ENCODE results near the gene EXOSC3.
A peak's percentile ranks its signal among the peaks of the same experiment; 100 is the strongest.
"Not testable (repeated sequence)": the region's sequence is repeated elsewhere in the genome, so short reads cannot be mapped to it uniquely, and the experiment has no call there.

EXOSC3 gene

DNA sequence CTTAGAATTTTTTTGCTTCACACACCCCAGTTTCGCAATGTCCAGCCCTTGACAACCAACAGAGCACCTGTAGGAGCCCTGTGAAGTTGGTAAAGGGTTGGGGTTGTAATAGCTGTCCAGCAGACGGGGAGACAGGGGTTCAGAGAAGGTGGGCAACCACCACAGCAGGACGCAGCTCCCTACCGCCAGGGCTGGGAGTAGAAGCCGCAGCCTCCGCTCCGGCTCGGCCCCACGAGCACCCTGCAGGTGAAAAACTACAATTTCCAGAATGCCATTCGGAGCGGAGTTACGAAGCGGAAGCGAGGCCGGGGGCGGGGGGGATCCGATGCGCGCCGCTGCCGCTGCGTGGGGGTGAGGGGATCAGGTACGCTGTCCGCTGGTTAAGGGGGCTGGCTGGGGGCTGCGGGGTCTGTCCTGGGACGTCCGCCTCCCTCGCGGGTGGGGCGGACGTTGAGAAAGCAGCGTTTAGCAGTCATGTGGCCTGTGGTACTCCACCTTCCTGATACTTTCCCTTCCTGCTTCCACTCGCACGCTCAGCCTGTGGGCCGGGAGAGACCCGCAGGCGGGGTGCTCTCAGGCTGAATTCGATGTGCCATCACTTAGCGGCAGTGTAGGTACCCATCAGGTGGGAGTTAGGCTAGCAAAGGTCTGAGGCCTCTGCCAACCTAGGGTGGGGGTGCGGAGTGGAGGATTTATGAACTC, 31.2 kb downstream of the EXOSC3 start, which contains the start of gene TRMT10B:
TRMT10B (plus strand) TSS at position 317 of the 702 bp plus-strand sequence. CDS start 8,127 bp downstream, outside the sequence.
- peak; percentile 83 for DNase-seq (ENCODE audit: low read depth)
- TF ChIP-seq, protein P1, sequence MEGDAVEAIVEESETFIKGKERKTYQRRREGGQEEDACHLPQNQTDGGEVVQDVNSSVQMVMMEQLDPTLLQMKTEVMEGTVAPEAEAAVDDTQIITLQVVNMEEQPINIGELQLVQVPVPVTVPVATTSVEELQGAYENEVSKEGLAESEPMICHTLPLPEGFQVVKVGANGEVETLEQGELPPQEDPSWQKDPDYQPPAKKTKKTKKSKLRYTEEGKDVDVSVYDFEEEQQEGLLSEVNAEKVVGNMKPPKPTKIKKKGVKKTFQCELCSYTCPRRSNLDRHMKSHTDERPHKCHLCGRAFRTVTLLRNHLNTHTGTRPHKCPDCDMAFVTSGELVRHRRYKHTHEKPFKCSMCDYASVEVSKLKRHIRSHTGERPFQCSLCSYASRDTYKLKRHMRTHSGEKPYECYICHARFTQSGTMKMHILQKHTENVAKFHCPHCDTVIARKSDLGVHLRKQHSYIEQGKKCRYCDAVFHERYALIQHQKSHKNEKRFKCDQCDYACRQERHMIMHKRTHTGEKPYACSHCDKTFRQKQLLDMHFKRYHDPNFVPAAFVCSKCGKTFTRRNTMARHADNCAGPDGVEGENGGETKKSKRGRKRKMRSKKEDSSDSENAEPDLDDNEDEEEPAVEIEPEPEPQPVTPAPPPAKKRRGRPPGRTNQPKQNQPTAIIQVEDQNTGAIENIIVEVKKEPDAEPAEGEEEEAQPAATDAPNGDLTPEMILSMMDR (IDR thresholded peaks at IDR 0.05; ENCODE audit: insufficient read depth, low read depth, low read length, missing control alignments), result no peak
- peak within 1 kb of the TSS; percentile 90 for H3K4me3 ChIP-seq (ENCODE audit: low read depth, low read length)

DNA sequence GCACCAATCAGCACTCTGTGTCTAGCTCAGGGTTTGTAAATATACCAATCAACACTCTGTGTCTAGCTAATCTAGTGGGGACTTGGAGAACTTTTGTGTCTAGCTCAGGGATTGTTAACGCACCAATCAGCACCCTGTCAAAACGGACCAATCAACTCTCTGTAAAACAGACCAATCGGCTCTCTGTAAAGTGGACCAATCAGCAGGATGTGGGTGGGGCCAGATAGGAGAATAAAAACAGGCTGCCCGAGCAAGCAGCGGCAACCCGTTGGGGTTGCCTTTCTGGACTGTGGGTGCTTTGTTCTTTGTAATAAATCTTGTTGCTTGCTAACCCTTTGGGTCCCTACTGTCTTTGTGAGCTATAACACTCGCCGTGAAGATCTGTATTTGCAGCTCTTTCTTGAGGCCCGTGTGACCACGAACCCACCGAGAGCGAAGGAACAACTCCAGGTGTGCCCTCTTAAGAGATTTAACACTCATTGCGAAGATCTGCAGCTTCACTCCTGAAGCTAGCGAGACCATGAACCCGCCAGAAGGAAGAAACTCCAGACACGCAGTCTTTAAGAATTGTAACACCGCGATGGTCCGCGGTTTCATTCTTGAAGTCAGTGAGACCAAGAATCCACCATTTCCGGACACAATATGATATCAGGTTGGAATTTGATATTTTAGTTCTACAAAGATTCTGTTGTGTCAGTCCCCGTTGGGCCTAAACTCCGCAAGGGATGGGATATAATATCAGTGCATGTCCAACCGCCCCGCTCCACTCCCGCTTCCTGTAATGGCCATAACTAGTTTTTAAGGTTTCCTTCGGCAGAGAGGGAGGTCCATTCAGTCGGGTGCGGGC, 32.0 kb downstream of the EXOSC3 start:
- no peak for DNase-seq (ENCODE audit: low read depth)
- TF ChIP-seq, protein P1 (IDR thresholded peaks at IDR 0.05; ENCODE audit: insufficient read depth, low read depth, low read length, missing control alignments), result no peak
- peak overlapping the region; percentile 90 for H3K4me3 ChIP-seq (ENCODE audit: low read depth, low read length)

DNA sequence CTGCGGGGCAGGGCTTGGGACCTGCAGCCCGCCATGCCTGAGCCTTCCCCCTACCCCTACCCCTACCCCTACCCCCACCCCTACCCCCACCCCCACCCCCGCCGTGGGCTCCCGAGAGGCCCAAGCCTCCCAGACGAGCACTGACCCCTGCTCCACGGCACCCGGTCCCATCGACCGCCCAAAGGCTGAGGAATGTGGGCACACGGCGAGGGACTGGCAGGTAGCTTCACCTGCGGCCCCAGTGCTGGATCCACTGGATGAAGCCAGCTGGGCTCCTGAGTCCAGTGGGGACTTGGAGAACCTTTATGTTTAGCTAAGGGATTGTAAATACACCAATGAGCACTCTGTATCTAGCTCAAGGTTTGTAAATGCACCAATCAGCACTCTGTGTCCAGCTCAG, 32.8 kb downstream of the EXOSC3 start:
- DNase-seq (ENCODE audit: low read depth); H3K4me3 ChIP-seq (ENCODE audit: low read depth, low read length): not testable (repeated sequence)

DNA sequence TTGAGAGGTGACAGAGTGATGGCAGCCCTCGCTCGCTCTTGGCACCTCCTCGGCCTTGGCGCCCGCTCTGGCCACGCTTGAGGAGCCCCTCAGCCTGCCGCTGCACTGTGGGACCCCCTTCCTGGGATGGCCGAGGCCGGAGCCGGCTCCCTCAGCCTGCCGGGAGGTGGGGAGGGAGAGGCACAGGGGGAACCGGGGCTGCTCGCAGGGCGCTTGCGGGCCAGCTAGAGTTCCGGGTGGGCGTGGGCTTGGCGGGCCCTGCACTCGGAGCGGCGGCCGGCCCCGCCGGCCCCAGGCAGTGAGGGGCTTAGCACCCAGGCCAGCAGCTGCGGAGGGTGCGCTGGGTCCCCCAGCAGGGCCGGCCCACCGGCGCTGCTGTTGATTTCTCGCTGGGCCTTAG, 33.2 kb downstream of the EXOSC3 start:
- H3K4me3 ChIP-seq (ENCODE audit: low read depth, low read length); DNase-seq (ENCODE audit: low read depth): not testable (repeated sequence)

DNA sequence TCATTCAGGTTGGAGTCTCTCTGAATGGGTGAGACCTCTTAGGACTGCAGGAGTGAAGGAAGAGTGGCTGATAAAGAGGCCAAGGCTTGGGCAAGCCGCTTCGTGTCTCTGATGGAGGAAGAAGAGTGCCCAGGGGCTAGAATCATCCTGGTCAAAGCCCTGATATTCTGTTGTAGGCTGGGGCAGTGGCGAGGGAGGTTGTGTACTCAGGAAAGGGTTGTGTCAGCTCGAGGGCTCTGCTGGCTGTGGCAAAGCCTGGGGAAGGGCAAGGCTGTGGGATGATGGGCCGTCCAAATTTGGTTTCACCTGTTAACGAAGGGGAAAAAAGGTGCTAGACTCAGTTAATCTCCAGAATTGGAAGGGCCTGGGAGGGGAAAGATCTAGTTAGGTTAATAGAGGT, 33.7 kb downstream of the EXOSC3 start:
- TF ChIP-seq, protein P1 (IDR thresholded peaks at IDR 0.05; ENCODE audit: insufficient read depth, low read depth, low read length, missing control alignments), result no peak
- H3K4me3 ChIP-seq (ENCODE audit: low read depth, low read length), result no peak overlapping the region
- DNase-seq (ENCODE audit: low read depth), result no peak

DNA sequence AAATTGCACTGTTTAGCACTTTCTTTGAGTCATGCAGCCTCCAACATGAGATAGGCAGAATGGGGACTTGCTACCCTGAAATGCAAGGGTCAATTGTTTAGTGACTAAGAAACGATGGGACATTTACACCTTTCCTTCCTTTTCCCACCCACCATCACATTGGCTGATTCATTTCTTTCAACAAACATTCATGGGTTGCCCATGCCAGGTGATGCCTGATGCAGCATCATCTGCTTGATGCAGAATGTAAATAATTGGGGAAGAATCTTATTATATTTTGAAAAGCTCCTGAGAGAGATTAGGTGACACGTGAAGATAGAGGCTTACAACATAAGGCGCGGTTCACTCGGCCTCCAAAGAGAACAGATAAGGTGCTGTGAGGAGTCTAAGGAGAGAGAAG, 35.7 kb downstream of the EXOSC3 start:
- no peak for DNase-seq (ENCODE audit: low read depth)
- no peak overlapping the region for H3K4me3 ChIP-seq (ENCODE audit: low read depth, low read length)
- TF ChIP-seq, protein P1 (IDR thresholded peaks at IDR 0.05; ENCODE audit: insufficient read depth, low read depth, low read length, missing control alignments), result no peak

DNA sequence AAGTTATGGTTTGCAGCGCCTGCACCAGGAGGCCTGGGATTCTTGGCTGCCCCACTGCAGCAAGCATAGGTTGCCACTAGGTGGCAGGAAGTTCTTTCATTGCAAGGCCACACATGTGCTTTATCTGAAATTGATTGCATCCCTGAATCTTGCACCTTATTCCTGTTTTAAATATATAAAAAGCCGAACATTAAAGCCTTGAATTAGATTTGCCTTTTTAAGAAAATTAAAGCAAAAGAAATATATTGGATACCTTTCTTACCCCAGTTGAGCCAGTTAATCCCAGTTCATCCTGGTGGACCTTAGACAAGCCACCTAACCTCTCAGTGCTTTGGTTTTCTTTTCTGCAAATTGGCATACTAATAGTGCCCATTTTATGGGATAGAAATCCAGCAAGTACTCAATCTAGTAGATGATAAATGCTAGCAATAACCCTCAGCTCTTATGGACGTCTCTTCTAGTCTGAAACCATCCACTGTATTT, 37.6 kb downstream of the EXOSC3 start:
- TF ChIP-seq, protein P1 (IDR thresholded peaks at IDR 0.05; ENCODE audit: insufficient read depth, low read depth, low read length, missing control alignments), result peak; percentile 88
- no peak overlapping the region for H3K4me3 ChIP-seq (ENCODE audit: low read depth, low read length)
- DNase-seq (ENCODE audit: low read depth), result peak; percentile 72
